Progenitor cell of endocrine pancreas (in vitro differentiated cells): ENCODE results near the gene NDUFAF8. TPM values are rescaled to one million over a fixed set of nuclear protein-coding genes. Genes with fewer than 3 reads are reported as not detected.

ENCODE experiments used
- DNase-seq: peaks from one replicate; pipeline ENCODE4 v3.0.0; 2021; ENCODE audit warnings: low spot score; ENCODE audit not compliant: unreplicated experiment
- H3K27ac Mint-ChIP-seq: 2 replicates; pipeline ENCODE4 v1.8.0; 2021; ENCODE audit warnings: mild to moderate bottlenecking, moderate library complexity, mixed read lengths
- H3K27me3 Mint-ChIP-seq: 2 replicates; pipeline ENCODE4 v1.8.0; 2021; ENCODE audit warnings: mixed read lengths
- H3K36me3 Mint-ChIP-seq: 2 replicates; pipeline ENCODE4 v1.8.0; 2022; ENCODE audit warnings: mixed read lengths; ENCODE audit not compliant: insufficient read depth
- H3K4me1 Mint-ChIP-seq: 2 replicates; pipeline ENCODE4 v1.8.0; 2021; ENCODE audit warnings: low read depth, mixed read lengths
- H3K4me3 Mint-ChIP-seq: 2 replicates; pipeline ENCODE4 v1.8.0; 2021; ENCODE audit warnings: low read depth, mild to moderate bottlenecking, moderate library complexity, mixed read lengths
- H3K9me3 Mint-ChIP-seq: 2 replicates; pipeline ENCODE4 v1.8.0; 2021; ENCODE audit warnings: low read depth, mixed read lengths
- CTCF ChIP-seq: fragments of 200-600 bp; sonication (generic); IDR thresholded peaks from one replicate; pipeline ENCODE4 v1.5.0; 2021; ENCODE audit warnings: antibody characterized with exemption, mild to moderate bottlenecking; ENCODE audit not compliant: unreplicated experiment
- total RNA-seq: library from RNA; stranded (reverse); gene quantifications from 2 replicates; pipeline ENCODE4 v1.2.1, GENCODE V29; 2021

Gene NDUFAF8
- total RNA-seq, 1 donor from 2014 or later, result 43.6 TPM

GRCh38 chr17:81203136-81203535 lies 36.0 kb upstream of the NDUFAF8 start:
- H3K4me1 Mint-ChIP-seq, result no peaks in the 10 kb centered on the region
- TF ChIP-seq CTCF, result no peak
- no peaks in the 10 kb centered on the region for H3K27me3 Mint-ChIP-seq
- H3K36me3 Mint-ChIP-seq, result peaks cover 2% of the 10 kb centered on the region
- H3K4me3 Mint-ChIP-seq, result no peak overlapping the region
- no peak for DNase-seq
- H3K9me3 Mint-ChIP-seq, result no peaks in the 10 kb centered on the region
- no peak overlapping the region for H3K27ac Mint-ChIP-seq

DNA sequence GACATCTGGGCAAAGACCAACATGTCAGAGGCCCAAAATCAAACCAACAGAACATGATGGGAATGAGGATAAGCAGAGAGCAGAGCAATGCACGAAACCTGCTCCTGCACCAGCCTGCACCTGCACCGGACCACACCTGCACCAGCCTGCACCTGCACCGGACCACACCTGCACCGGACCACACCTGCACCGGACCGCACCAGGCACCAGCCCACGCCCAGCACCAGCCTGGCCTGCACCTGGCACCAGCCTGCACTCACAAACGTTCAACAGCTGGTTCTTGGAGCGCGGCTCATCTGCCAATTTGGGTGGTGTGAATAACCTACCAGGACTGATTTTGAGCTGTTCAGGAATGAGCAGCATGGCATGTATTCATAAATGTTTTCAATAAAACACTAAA lies 34.5 kb upstream of the NDUFAF8 start:
- Mint-ChIP-seq H3K27ac (no peak overlapping the region), H3K4me1 (no peaks in the 10 kb centered on the region), H3K9me3 (no peaks in the 10 kb centered on the region), H3K27me3 (no peaks in the 10 kb centered on the region), H3K4me3 (no peak overlapping the region), H3K36me3 (peaks cover 2% of the 10 kb centered on the region)
- no peak for DNase-seq
- TF ChIP-seq CTCF, result no peak

DNA sequence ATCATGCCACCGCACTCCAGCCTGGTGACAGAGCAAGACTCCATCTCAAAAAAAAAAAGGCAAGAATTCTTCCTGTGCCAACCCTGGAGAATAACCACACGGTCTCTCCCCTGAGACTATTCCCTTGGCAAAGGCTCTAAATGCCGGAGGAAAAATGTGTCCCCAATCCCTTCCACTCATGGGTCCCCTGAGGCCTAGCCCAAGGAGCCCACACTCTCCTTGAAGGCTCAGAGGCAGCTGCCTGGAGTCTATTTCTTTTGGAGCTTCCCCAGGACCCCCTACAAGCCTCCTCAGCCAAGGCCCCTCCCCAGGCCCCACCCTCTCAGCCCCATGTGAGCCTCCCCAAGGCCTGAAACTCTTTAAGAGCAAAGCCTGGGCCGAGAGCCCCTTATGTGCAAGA lies 33.0 kb upstream of the NDUFAF8 start:
- H3K4me1 Mint-ChIP-seq, result no peaks in the 10 kb centered on the region
- H3K4me3 Mint-ChIP-seq, result no peak overlapping the region
- no peak overlapping the region for H3K27ac Mint-ChIP-seq
- no peak for DNase-seq
- TF ChIP-seq CTCF, result no peak
- peaks cover 2% of the 10 kb centered on the region for H3K36me3 Mint-ChIP-seq
- no peaks in the 10 kb centered on the region for H3K9me3 Mint-ChIP-seq
- no peaks in the 10 kb centered on the region for H3K27me3 Mint-ChIP-seq

GRCh38 chr17:81206657-81207056 lies 32.5 kb upstream of the NDUFAF8 start:
- no peaks in the 10 kb centered on the region for H3K27me3 Mint-ChIP-seq
- no peaks in the 10 kb centered on the region for H3K36me3 Mint-ChIP-seq
- no peak overlapping the region for H3K4me3 Mint-ChIP-seq
- H3K27ac Mint-ChIP-seq, result no peak overlapping the region
- DNase-seq, result no peak
- H3K4me1 Mint-ChIP-seq, result no peaks in the 10 kb centered on the region
- no peaks in the 10 kb centered on the region for H3K9me3 Mint-ChIP-seq
- TF ChIP-seq CTCF, result no peak

DNA sequence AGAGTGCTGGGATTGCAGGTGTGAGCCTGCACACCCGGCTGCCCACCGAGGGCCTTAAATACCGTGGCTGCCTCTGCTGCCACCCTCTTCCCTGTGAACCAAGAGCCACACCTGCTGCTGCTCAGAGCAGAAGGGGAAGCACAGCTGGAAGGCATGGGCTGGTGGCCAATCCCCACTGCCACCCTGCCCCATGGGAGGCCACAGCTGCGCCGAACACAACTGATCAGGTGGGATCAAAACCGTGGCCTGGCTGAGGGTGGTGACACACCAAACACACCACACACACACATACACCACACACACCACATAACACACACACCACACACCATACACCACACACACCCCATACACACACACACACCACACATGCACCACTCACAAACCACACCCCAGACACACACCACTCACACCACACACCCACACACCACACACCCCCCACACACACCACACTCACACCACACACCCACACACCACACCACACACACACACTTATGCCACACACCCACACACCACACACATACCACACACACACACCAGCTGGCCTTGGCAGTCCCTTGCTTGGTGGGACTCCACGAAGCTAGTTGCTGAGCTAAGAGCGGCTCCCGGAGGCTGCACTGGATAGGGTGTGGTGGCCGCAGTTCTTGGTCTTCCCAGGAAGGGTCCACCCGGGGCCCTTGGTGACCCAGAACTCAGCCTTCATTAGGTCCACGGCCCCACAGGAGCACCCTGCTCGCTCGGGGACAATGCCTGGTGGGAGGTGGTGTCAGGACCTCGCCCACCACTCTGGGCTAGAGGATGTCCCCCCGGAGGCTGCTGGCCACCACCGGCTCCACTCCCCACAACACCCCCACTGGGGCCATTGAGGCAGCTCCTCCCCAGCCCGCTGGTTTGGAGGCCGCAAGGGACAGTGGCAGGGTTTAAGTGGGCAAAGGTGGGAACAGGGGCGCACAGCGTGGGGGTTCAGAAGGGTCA lies 31.2 kb upstream of the NDUFAF8 start:
- no peak for DNase-seq
- H3K36me3 Mint-ChIP-seq, result no peaks in the 10 kb centered on the region
- no peaks in the 10 kb centered on the region for H3K4me1 Mint-ChIP-seq
- no peaks in the 10 kb centered on the region for H3K27me3 Mint-ChIP-seq
- TF ChIP-seq CTCF, result no peak
- no peak overlapping the region for H3K27ac Mint-ChIP-seq
- no peak overlapping the region for H3K4me3 Mint-ChIP-seq
- no peaks in the 10 kb centered on the region for H3K9me3 Mint-ChIP-seq
